OCI-LY1 (cell line): Measurements from ENCODE around the gene TULP4.
A peak's percentile ranks its signal among the peaks of the same experiment; 100 is the strongest.

ENCODE experiments used
- H2AFZ ChIP-seq: fragments of 200-600 bp; sonication (generic), shearing (Covaris generic); 2 replicates; pipeline ENCODE4 v1.6.0; 2014; ENCODE audit warnings: antibody characterized with exemption, mild to moderate bottlenecking, low read length
- H3F3A ChIP-seq: fragments of 200-600 bp; sonication (generic), shearing (Covaris generic); 2 replicates; pipeline ENCODE4 v1.6.0; 2014; ENCODE audit warnings: mild to moderate bottlenecking, antibody characterized with exemption, low read length, moderate library complexity; ENCODE audit not compliant: insufficient read depth
- H3K27ac ChIP-seq: fragments of 200-600 bp; sonication (generic); 2 replicates; pipeline ENCODE4 v1.5.1; 2014; ENCODE audit warnings: low read length, mixed run types, mild to moderate bottlenecking, low read depth; ENCODE audit not compliant: poor library complexity, severe bottlenecking
- H3K27me3 ChIP-seq: fragments of 200-600 bp; sonication (generic); 2 replicates; pipeline ENCODE4 v1.6.0; 2014; ENCODE audit warnings: antibody characterized with exemption, mild to moderate bottlenecking, low read length, moderate library complexity; ENCODE audit not compliant: insufficient read depth
- H3K36me3 ChIP-seq: fragments of 200-600 bp; sonication (generic); 2 replicates; pipeline ENCODE4 v1.6.1; 2014; ENCODE audit warnings: mild to moderate bottlenecking, antibody characterized with exemption, low read length, moderate library complexity, mixed read lengths; ENCODE audit not compliant: insufficient read depth
- H3K4me1 ChIP-seq: fragments of 200-600 bp; sonication (generic); 2 replicates; pipeline ENCODE4 v1.5.1; 2014; ENCODE audit warnings: mild to moderate bottlenecking, low read length, moderate library complexity; ENCODE audit not compliant: insufficient read depth, severe bottlenecking
- H3K4me2 ChIP-seq: fragments of 200-600 bp; sonication (generic), shearing (Covaris generic); 2 replicates; pipeline ENCODE4 v1.6.1; 2014; ENCODE audit warnings: low read length
- H3K4me3 ChIP-seq: fragments of 200-600 bp; sonication (generic); 2 replicates; pipeline ENCODE4 v1.5.1; 2014; ENCODE audit warnings: low read length, low read depth, mild to moderate bottlenecking, mixed read lengths; ENCODE audit not compliant: poor library complexity, severe bottlenecking
- H3K79me2 ChIP-seq: fragments of 200-600 bp; shearing (Covaris generic); 2 replicates; pipeline ENCODE4 v1.6.1; 2016; ENCODE audit warnings: mixed run types, low read length, mixed read lengths; ENCODE audit not compliant: insufficient read depth
- H3K9ac ChIP-seq: fragments of 200-600 bp; sonication (generic), shearing (Covaris generic); 2 replicates; pipeline ENCODE4 v1.6.1; 2014; ENCODE audit warnings: mild to moderate bottlenecking, low read length, mixed read lengths
- H3K9me2 ChIP-seq: fragments of 200-600 bp; sonication (generic), shearing (Covaris generic); 2 replicates; pipeline ENCODE4 v1.6.1; 2014; ENCODE audit warnings: low read depth, mild to moderate bottlenecking, low read length, mixed read lengths
- H3K9me3 ChIP-seq: fragments of 200-600 bp; shearing (Covaris generic); 2 replicates; pipeline ENCODE4 v1.6.1; 2014; ENCODE audit warnings: low read length, mixed read lengths
- H4K20me1 ChIP-seq: fragments of 200-600 bp; sonication (generic), shearing (Covaris generic); 2 replicates; pipeline ENCODE4 v1.6.0; 2016; ENCODE audit warnings: mild to moderate bottlenecking, low read length; ENCODE audit not compliant: insufficient read depth
- CTCF ChIP-seq: fragments of 200-600 bp; sonication (generic), shearing (Covaris generic); IDR thresholded peaks from 2 replicates; pipeline ENCODE4 v1.5.1; 2017; ENCODE audit warnings: mild to moderate bottlenecking, antibody characterized with exemption, low read length, moderate library complexity, mixed read lengths
- EZH2 ChIP-seq: fragments of 200-600 bp; sonication (generic), shearing (Covaris generic); IDR thresholded peaks from 2 replicates; pipeline ENCODE4 v1.8.0; 2017; ENCODE audit warnings: borderline replicate concordance, mixed run types, mild to moderate bottlenecking, antibody characterized with exemption, low read length, moderate library complexity, mixed read lengths

The TULP4 gene, protein sequence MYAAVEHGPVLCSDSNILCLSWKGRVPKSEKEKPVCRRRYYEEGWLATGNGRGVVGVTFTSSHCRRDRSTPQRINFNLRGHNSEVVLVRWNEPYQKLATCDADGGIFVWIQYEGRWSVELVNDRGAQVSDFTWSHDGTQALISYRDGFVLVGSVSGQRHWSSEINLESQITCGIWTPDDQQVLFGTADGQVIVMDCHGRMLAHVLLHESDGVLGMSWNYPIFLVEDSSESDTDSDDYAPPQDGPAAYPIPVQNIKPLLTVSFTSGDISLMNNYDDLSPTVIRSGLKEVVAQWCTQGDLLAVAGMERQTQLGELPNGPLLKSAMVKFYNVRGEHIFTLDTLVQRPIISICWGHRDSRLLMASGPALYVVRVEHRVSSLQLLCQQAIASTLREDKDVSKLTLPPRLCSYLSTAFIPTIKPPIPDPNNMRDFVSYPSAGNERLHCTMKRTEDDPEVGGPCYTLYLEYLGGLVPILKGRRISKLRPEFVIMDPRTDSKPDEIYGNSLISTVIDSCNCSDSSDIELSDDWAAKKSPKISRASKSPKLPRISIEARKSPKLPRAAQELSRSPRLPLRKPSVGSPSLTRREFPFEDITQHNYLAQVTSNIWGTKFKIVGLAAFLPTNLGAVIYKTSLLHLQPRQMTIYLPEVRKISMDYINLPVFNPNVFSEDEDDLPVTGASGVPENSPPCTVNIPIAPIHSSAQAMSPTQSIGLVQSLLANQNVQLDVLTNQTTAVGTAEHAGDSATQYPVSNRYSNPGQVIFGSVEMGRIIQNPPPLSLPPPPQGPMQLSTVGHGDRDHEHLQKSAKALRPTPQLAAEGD (N-terminal part only)

DNA sequence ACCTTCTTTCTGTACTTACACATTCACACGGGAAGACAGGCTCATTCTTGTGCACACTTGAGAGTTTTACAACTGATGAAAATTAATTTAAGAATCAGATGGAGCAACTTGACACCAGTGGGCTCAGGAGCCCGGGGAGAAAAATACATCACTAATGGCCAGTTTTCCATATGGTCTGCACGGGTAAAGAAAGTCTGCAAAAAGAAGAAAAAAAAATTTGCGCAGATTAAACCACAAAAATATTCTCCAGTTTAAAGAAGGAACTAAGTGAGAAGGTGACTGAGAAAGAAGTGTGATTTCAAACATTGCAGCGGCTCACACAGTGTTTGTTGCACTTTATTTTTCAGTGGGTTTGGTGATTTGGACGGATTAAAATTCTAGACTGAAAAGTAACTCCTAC is at the start of gene TULP4:
TSS of gene TULP4 (plus strand) at position 301 of the 400 bp plus-strand sequence. CDS start 1,552 bp downstream, outside the sequence.
- H3K36me3 ChIP-seq, result peaks cover 61% of the 10 kb centered on the region

DNA sequence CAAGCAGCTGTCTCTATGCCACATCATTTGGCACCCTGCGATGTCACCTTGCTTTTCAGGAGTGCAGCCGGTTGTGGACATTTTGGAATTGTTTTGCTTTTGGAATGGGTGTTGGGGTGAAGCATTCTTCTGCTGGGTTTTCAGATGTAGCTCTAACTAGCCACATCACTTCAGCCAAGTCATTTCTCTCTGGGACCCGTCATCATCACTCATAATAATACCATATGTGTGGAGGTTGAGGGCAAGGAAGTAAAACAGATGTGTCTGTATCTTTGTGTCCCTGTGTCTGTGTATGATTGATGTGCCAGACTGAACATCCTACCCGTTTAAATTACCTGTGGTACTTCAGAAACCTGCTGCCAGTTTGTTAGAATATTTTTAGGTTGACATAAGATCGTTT is 49.5 kb upstream of the TULP4 start:
- H3K36me3 ChIP-seq, result peaks cover 30% of the 10 kb centered on the region
- peaks cover 73% of the 10 kb centered on the region for H3K79me2 ChIP-seq
- H3K27ac ChIP-seq, result peak overlapping the region; percentile 27
- no peak overlapping the region for H3K4me2 ChIP-seq
- TF ChIP-seq EZH2 (no peak), CTCF (no peak)
- H2AFZ ChIP-seq, result no peak overlapping the region
- no peaks in the 10 kb centered on the region for H3K9me2 ChIP-seq
- no peaks in the 10 kb centered on the region for H3K27me3 ChIP-seq
- H3K4me3 ChIP-seq, result no peak overlapping the region
- H4K20me1 ChIP-seq, result no peaks in the 10 kb centered on the region
- H3K9ac ChIP-seq, result no peak overlapping the region
- H3K4me1 ChIP-seq, result peaks cover 64% of the 10 kb centered on the region
- H3F3A ChIP-seq, result no peaks in the 10 kb centered on the region
- H3K9me3 ChIP-seq, result no peaks in the 10 kb centered on the region

More for the DNA sequence above, at the start of gene TULP4:
- H3K9me2 ChIP-seq, result no peaks in the 10 kb centered on the region
- no peaks in the 10 kb centered on the region for H4K20me1 ChIP-seq
- H3F3A ChIP-seq, result no peaks in the 10 kb centered on the region
- H3K27me3 ChIP-seq, result no peaks in the 10 kb centered on the region
- 0 out of 2 replicates have a peak, but pooled peaks cover 12% of the 10 kb centered on the region for H3K79me2 ChIP-seq
- H3K4me2 ChIP-seq, result peak within 1 kb of the TSS; percentile 32; the same call in 1 of the 2 replicates
- H3K9ac ChIP-seq, result no peak within 1 kb of the TSS
- H2AFZ ChIP-seq, result no peak within 1 kb of the TSS
- H3K4me1 ChIP-seq, result peaks cover 38% of the 10 kb centered on the region
- TF ChIP-seq EZH2, result no peak
- TF ChIP-seq CTCF, result no peak
- H3K4me3 ChIP-seq, result no peak within 1 kb of the TSS
- peak within 1 kb of the TSS; percentile 70 for H3K27ac ChIP-seq
- H3K9me3 ChIP-seq, result peaks cover 9% of the 10 kb centered on the region; the same call in 1 of the 2 replicates

- no peak overlapping the region for H3K9ac ChIP-seq
- H3K79me2 ChIP-seq, result peaks cover 59% of the 10 kb centered on the region
Measured at GRCh38 chr6:158264180-158264579, 48.1 kb upstream of the TULP4 start.

More at GRCh38 chr6:158264180-158264579, 48.1 kb upstream of the TULP4 start:
- H3K4me2 ChIP-seq, result no peak overlapping the region
- peaks cover 39% of the 10 kb centered on the region for H3K36me3 ChIP-seq
- no peaks in the 10 kb centered on the region for H3K27me3 ChIP-seq
- H3K4me1 ChIP-seq, result peaks cover 50% of the 10 kb centered on the region
- no peaks in the 10 kb centered on the region for H4K20me1 ChIP-seq
- no peaks in the 10 kb centered on the region for H3K9me3 ChIP-seq
- no peak overlapping the region for H2AFZ ChIP-seq
- TF ChIP-seq EZH2, result no peak
- no peak for TF ChIP-seq CTCF
- H3K4me3 ChIP-seq, result no peak overlapping the region
- peak overlapping the region; percentile 61 for H3K27ac ChIP-seq
- H3K9me2 ChIP-seq, result no peaks in the 10 kb centered on the region
- H3F3A ChIP-seq, result no peaks in the 10 kb centered on the region
